Measurements from ENCODE around the gene HEXIM1. TPM values are rescaled to one million over a fixed set of nuclear protein-coding genes. Genes with fewer than 3 reads are reported as not detected.

HEXIM1 gene
- total and polyA plus RNA-seq, 7 donors = 21.6 to 60.9 (median 41.0) TPM

- Histone ChIP-seq H3K4me3 (no peak overlapping the region), H3K4me1 (peaks cover 0 to 64% (median 61%) of the 10 kb centered on the region in 4 donors), H3K27ac (peak overlapping the region; percentile 82 to 100 (median 98)), H3K27me3 (no peaks in the 10 kb centered on the region), H3K9me3 (no peaks in the 10 kb centered on the region), H3K36me3 (no peaks in the 10 kb centered on the region)
- intact Hi-C loops (cut with DNase I) = no loop called here
- WGBS, 2 donors = 15 to 64% methylated on average over 10 of the region's 10 CpGs
- TF ChIP-seq POLR2AphosphoS5 (IDR thresholded peaks at IDR 0.05) (peak in 1 of 4 donors; percentile 49), POLR2A (IDR thresholded peaks at IDR 0.05) (no peak)
- peak; percentile 68 for DNase-seq
Measured at GRCh38 chr17:45129426-45129939, 18.8 kb upstream of the HEXIM1 start.

GRCh38 chr17:45129940-45130680 is 18.2 kb upstream of the HEXIM1 start:
- H3K27me3 ChIP-seq = no peaks in the 10 kb centered on the region
- DNase-seq = peak; percentile 63
- no peaks in the 10 kb centered on the region for H3K36me3 ChIP-seq
- H3K4me3 ChIP-seq = no peak overlapping the region
- H3K4me1 ChIP-seq = peaks cover 0 to 61% (median 56%) of the 10 kb centered on the region in 4 donors
- H3K9me3 ChIP-seq = no peaks in the 10 kb centered on the region
- 27 to 76% methylated on average over 13 of the region's 13 CpGs for WGBS, 2 donors
- peak overlapping the region; percentile 82 to 100 (median 98) for H3K27ac ChIP-seq
- TF ChIP-seq CTCF (IDR thresholded peaks at IDR 0.05) (no peak), POLR2AphosphoS5 (IDR thresholded peaks at IDR 0.05) (no peak)
- intact Hi-C loops (cut with DNase I) = loop anchor here (2.0 to 5.0 kb wide), 3 partner anchors 31 to 208 kb away; no protein-coding TSS in a partner anchor

GRCh38 chr17:45130681-45131615 is 17.3 kb upstream of the HEXIM1 start:
- TF ChIP-seq POLR2A (IDR thresholded peaks at IDR 0.05) = no peak
- TF ChIP-seq POLR2AphosphoS5 (IDR thresholded peaks at IDR 0.05) = no peak
- TF ChIP-seq EP300 (IDR thresholded peaks at IDR 0.05) = no peak
- TF ChIP-seq CTCF (IDR thresholded peaks at IDR 0.05) = no peak

GRCh38 chr17:45131616-45132319 is 16.5 kb upstream of the HEXIM1 start:
- Histone ChIP-seq H3K4me1 (peaks cover 0 to 67% (median 61%) of the 10 kb centered on the region in 4 donors), H3K4me3 (peak overlapping the region; percentile 80 to 99 (median 84)), H3K9me3 (no peaks in the 10 kb centered on the region), H3K27me3 (no peaks in the 10 kb centered on the region), H3K27ac (peak overlapping the region; percentile 97 to 100 (median 100)), H3K36me3 (no peaks in the 10 kb centered on the region)
- WGBS, 2 donors = 7 to 9% methylated on average over 46 of the region's 46 CpGs
- TF ChIP-seq CTCF (IDR thresholded peaks at IDR 0.05) (peak; percentile 87 to 98 (median 95)), POLR2AphosphoS5 (IDR thresholded peaks at IDR 0.05) (no peak), EP300 (IDR thresholded peaks at IDR 0.05) (no peak), POLR2A (IDR thresholded peaks at IDR 0.05) (no peak)
- peak; percentile 79 for DNase-seq
- intact Hi-C loops (cut with DNase I) = loop anchor here (2.0 to 5.0 kb wide), 5 partner anchors 17 to 231 kb away; partner anchors contain the start of gene HEXIM1

More at GRCh38 chr17:45130681-45131615, 17.3 kb upstream of the HEXIM1 start:
- peak; percentile 64 for DNase-seq
- 72 to 85% methylated on average over 17 of the region's 17 CpGs for WGBS, 2 donors
- H3K27ac ChIP-seq = peak overlapping the region; percentile 97 to 100 (median 100)
- H3K9me3 ChIP-seq = no peaks in the 10 kb centered on the region
- H3K36me3 ChIP-seq = no peaks in the 10 kb centered on the region
- peaks cover 0 to 65% (median 55%) of the 10 kb centered on the region in 4 donors for H3K4me1 ChIP-seq
- intact Hi-C loops (cut with DNase I) = loop anchor here (2.0 to 5.0 kb wide), 3 partner anchors 32 to 209 kb away; no protein-coding TSS in a partner anchor
- peak overlapping the region; percentile 80 to 99 (median 84) for H3K4me3 ChIP-seq
- H3K27me3 ChIP-seq = no peaks in the 10 kb centered on the region
